D721Med (cell line): ENCODE results near the gene CLEC4E.

Experiments
- DNase-seq: peaks from one replicate; pipeline ENCODE4 v3.0.0; 2011; ENCODE audit warnings: low spot score; ENCODE audit not compliant: insufficient read length
- FAIRE-seq: peaks from 2 replicates; lab custom pipeline; 2011; peaks lifted over from hg19 to GRCh38; lab: Jason Lieb, UNC
- CTCF ChIP-seq: IDR thresholded peaks from 2 replicates; pipeline ENCODE4 v1.5.1; 2012; ENCODE audit warnings: mild to moderate bottlenecking, control low read depth; ENCODE audit not compliant: insufficient read depth; ENCODE audit errors: missing control alignments

CLEC4E gene

GRCh38 chr12:8564656-8565055 is 24.0 kb upstream of the CLEC4E start:
- TF ChIP-seq CTCF = no peak
- DNase-seq = no peak
- no peak for FAIRE-seq

GRCh38 chr12:8563356-8563755 is 22.7 kb upstream of the CLEC4E start:
- FAIRE-seq (no peak), DNase-seq (no peak)
- TF ChIP-seq CTCF = no peak

- DNase-seq (no peak), FAIRE-seq (no peak)
- TF ChIP-seq CTCF = no peak
Observed at GRCh38 chr12:8562310-8562709, 21.6 kb upstream of the CLEC4E start.

- TF ChIP-seq CTCF = no peak
- FAIRE-seq = no peak
- no peak for DNase-seq
Observed at GRCh38 chr12:8561011-8561410, 20.3 kb upstream of the CLEC4E start.

GRCh38 chr12:8559676-8560075 is 19.0 kb upstream of the CLEC4E start:
- DNase-seq (no peak), FAIRE-seq (no peak)
- no peak for TF ChIP-seq CTCF

GRCh38 chr12:8556531-8557097 is 15.9 kb upstream of the CLEC4E start:
- FAIRE-seq (no peak), DNase-seq (no peak)
- TF ChIP-seq CTCF = no peak

GRCh38 chr12:8554451-8555195 is 13.9 kb upstream of the CLEC4E start:
- DNase-seq = no peak
- no peak for TF ChIP-seq CTCF
- FAIRE-seq = no peak
